Activated naive CD4-positive, alpha-beta T cell treated with Interleukin-2 at 50 U/mL for 16 hours (primary cell): ENCODE data around the gene SPTLC3.

Experiments used
- DNase-seq: peaks from one replicate; pipeline ENCODE4 v3.0.0-alpha.2; 2020

Gene SPTLC3

GRCh38 chr20:13101706-13102105, 92.9 kb downstream of the SPTLC3 start:
- no peak for DNase-seq

- no peak for DNase-seq
These were observed 93.5 kb downstream of the SPTLC3 start for GRCh38 chr20:13102237-13102636.

- no peak for DNase-seq
These were observed 93.9 kb downstream of the SPTLC3 start for GRCh38 chr20:13102694-13103093.

- no peak for DNase-seq
These were observed 96.3 kb downstream of the SPTLC3 start for GRCh38 chr20:13105039-13105438.

- no peak for DNase-seq
These were observed 97.2 kb downstream of the SPTLC3 start for GRCh38 chr20:13105864-13106457.

- DNase-seq = no peak
These were observed 100.9 kb downstream of the SPTLC3 start for GRCh38 chr20:13109658-13110057.

- no peak for DNase-seq
These were observed 102.0 kb downstream of the SPTLC3 start for GRCh38 chr20:13110796-13111195.

GRCh38 chr20:13111249-13111911, 102.6 kb downstream of the SPTLC3 start:
- no peak for DNase-seq

- DNase-seq = no peak
These were observed 105.0 kb downstream of the SPTLC3 start for GRCh38 chr20:13113731-13114130.

- DNase-seq = no peak
These were observed 108.4 kb downstream of the SPTLC3 start for GRCh38 chr20:13117200-13117599.

- DNase-seq = no peak
These were observed 109.9 kb downstream of the SPTLC3 start for GRCh38 chr20:13118676-13119075.

- DNase-seq = peak; percentile 13
These were observed 110.8 kb downstream of the SPTLC3 start for GRCh38 chr20:13119583-13119982.

GRCh38 chr20:13120471-13120870, 111.7 kb downstream of the SPTLC3 start:
- DNase-seq = no peak

GRCh38 chr20:13121840-13122515, 113.2 kb downstream of the SPTLC3 start:
- DNase-seq = no peak

GRCh38 chr20:13125486-13125885, 116.7 kb downstream of the SPTLC3 start:
- DNase-seq = no peak

GRCh38 chr20:13128173-13128572, 119.4 kb downstream of the SPTLC3 start:
- DNase-seq = no peak

- no peak for DNase-seq
These were observed 121.4 kb downstream of the SPTLC3 start for GRCh38 chr20:13130061-13130706.

GRCh38 chr20:13130707-13131103, 121.9 kb downstream of the SPTLC3 start:
- no peak for DNase-seq

- DNase-seq = no peak
These were observed 122.9 kb downstream of the SPTLC3 start for GRCh38 chr20:13131688-13132087.

GRCh38 chr20:13139459-13140150, 130.8 kb downstream of the SPTLC3 start:
- DNase-seq = no peak

- no peak for DNase-seq
These were observed 131.4 kb downstream of the SPTLC3 start for GRCh38 chr20:13140201-13140600.

GRCh38 chr20:13140775-13141174, 132.0 kb downstream of the SPTLC3 start:
- DNase-seq = no peak

- DNase-seq = no peak
These were observed 132.8 kb downstream of the SPTLC3 start for GRCh38 chr20:13141546-13141945.
